Measurements from ENCODE around the gene SCPEP1. TPM values are rescaled to one million over a fixed set of nuclear protein-coding genes. Genes with fewer than 3 reads are reported as not detected.

The SCPEP1 gene
- total RNA-seq, 1 donor from 2014 or later, result 69.5 TPM

- DNase-seq (ENCODE audit: extremely low spot score in 2 of 2), result no peak
- no peaks in the 10 kb centered on the region for H3K9me3 ChIP-seq
- H3K4me1 ChIP-seq, result no peaks in the 10 kb centered on the region
- no peaks in the 10 kb centered on the region for H3K27me3 ChIP-seq
- intact Hi-C loops (cut with DNase I), result no loop called here
- peaks cover 3 to 65% of the 10 kb centered on the region in 2 donors for H3K36me3 ChIP-seq
- TF ChIP-seq POLR2A (IDR thresholded peaks at IDR 0.05) (no peak), CTCF (IDR thresholded peaks at IDR 0.05) (no peak), POLR2AphosphoS5 (IDR thresholded peaks at IDR 0.05; ENCODE audit: insufficient read depth in 1 of 2, low read depth in 1 of 2) (no peak)
- H3K27ac ChIP-seq, result no peak overlapping the region
- no peak overlapping the region for H3K4me3 ChIP-seq
Measured at GRCh38 chr17:56945938-56946505, 31.9 kb upstream of the SCPEP1 start.

- intact Hi-C loops (cut with DNase I), result no loop called here
- Histone ChIP-seq H3K27ac (no peak overlapping the region), H3K9me3 (no peaks in the 10 kb centered on the region), H3K36me3 (peaks cover 3 to 54% of the 10 kb centered on the region in 2 donors), H3K4me1 (no peaks in the 10 kb centered on the region), H3K4me3 (no peak overlapping the region), H3K27me3 (no peaks in the 10 kb centered on the region)
- no peak for DNase-seq (ENCODE audit: extremely low spot score in 2 of 2)
- TF ChIP-seq POLR2A (IDR thresholded peaks at IDR 0.05), result no peak
- no peak for TF ChIP-seq POLR2AphosphoS5 (IDR thresholded peaks at IDR 0.05; ENCODE audit: insufficient read depth in 1 of 2, low read depth in 1 of 2)
- TF ChIP-seq CTCF (IDR thresholded peaks at IDR 0.05), result no peak
Measured at GRCh38 chr17:56947741-56948140, 30.2 kb upstream of the SCPEP1 start.

GRCh38 chr17:56948491-56948890 lies 29.4 kb upstream of the SCPEP1 start:
- Histone ChIP-seq H3K36me3 (peaks cover 3 to 50% of the 10 kb centered on the region in 2 donors), H3K27me3 (no peaks in the 10 kb centered on the region), H3K4me1 (no peaks in the 10 kb centered on the region), H3K9me3 (no peaks in the 10 kb centered on the region), H3K4me3 (no peak overlapping the region), H3K27ac (no peak overlapping the region)
- intact Hi-C loops (cut with DNase I), result no loop called here
- TF ChIP-seq CTCF (IDR thresholded peaks at IDR 0.05) (no peak), POLR2AphosphoS5 (IDR thresholded peaks at IDR 0.05; ENCODE audit: insufficient read depth in 1 of 2, low read depth in 1 of 2) (no peak), POLR2A (IDR thresholded peaks at IDR 0.05) (no peak)
- DNase-seq (ENCODE audit: extremely low spot score in 2 of 2), result no peak

GRCh38 chr17:56949595-56949994 lies 28.3 kb upstream of the SCPEP1 start:
- TF ChIP-seq POLR2AphosphoS5 (IDR thresholded peaks at IDR 0.05; ENCODE audit: insufficient read depth in 1 of 2, low read depth in 1 of 2), result no peak
- no peak for DNase-seq (ENCODE audit: extremely low spot score in 2 of 2)
- Histone ChIP-seq H3K27ac (no peak overlapping the region), H3K9me3 (no peaks in the 10 kb centered on the region), H3K4me1 (no peaks in the 10 kb centered on the region), H3K27me3 (no peaks in the 10 kb centered on the region), H3K4me3 (no peak overlapping the region), H3K36me3 (peaks cover 3 to 39% of the 10 kb centered on the region in 2 donors)
- intact Hi-C loops (cut with DNase I), result no loop called here

- no peak for DNase-seq (ENCODE audit: extremely low spot score in 2 of 2)
- Histone ChIP-seq H3K4me3 (no peak overlapping the region), H3K27me3 (no peaks in the 10 kb centered on the region), H3K4me1 (peaks cover 28% of the 10 kb centered on the region), H3K27ac (no peak overlapping the region), H3K36me3 (peaks cover 0 to 3% of the 10 kb centered on the region in 2 donors), H3K9me3 (no peaks in the 10 kb centered on the region)
- intact Hi-C loops (cut with DNase I), result no loop called here
- TF ChIP-seq POLR2AphosphoS5 (IDR thresholded peaks at IDR 0.05; ENCODE audit: insufficient read depth in 1 of 2, low read depth in 1 of 2), result no peak
- no peak for TF ChIP-seq POLR2A (IDR thresholded peaks at IDR 0.05)
- TF ChIP-seq CTCF (IDR thresholded peaks at IDR 0.05), result no peak
Measured at GRCh38 chr17:56956992-56957391, 20.9 kb upstream of the SCPEP1 start.
